NCI-H1105 (cell line): ENCODE results near the gene HOXC4.

Experiments used
- DNase-seq: peaks from one replicate; lab custom pipeline; 2025; lab: John Stamatoyannopoulos, UW

Gene HOXC4

DNA sequence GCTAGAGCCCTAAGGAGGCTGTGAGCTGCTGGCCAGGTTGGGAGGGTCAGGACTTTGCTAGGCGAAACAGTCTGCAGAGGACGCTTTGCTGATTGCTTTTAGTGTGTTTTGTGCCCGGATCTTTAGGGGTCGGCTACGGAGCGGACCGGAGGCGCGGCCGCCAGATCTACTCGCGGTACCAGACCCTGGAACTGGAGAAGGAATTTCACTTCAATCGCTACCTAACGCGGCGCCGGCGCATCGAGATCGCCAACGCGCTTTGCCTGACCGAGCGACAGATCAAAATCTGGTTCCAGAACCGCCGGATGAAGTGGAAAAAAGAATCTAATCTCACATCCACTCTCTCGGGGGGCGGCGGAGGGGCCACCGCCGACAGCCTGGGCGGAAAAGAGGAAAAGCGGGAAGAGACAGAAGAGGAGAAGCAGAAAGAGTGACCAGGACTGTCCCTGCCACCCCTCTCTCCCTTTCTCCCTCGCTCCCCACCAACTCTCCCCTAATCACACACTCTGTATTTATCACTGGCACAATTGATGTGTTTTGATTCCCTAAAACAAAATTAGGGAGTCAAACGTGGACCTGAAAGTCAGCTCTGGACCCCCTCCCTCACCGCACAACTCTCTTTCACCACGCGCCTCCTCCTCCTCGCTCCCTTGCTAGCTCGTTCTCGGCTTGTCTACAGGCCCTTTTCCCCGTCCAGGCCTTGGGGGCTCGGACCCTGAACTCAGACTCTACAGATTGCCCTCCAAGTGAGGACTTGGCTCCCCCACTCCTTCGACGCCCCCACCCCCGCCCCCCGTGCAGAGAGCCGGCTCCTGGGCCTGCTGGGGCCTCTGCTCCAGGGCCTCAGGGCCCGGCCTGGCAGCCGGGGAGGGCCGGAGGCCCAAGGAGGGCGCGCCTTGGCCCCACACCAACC, 23.9 kb upstream of the HOXC4 start:
- DNase-seq = no peak

DNA sequence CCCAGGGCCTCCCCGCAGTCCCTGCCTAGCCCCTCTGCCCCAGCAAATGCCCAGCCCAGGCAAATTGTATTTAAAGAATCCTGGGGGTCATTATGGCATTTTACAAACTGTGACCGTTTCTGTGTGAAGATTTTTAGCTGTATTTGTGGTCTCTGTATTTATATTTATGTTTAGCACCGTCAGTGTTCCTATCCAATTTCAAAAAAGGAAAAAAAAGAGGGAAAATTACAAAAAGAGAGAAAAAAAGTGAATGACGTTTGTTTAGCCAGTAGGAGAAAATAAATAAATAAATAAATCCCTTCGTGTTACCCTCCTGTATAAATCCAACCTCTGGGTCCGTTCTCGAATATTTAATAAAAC, 23.2 kb upstream of the HOXC4 start:
- DNase-seq = no peak

DNA sequence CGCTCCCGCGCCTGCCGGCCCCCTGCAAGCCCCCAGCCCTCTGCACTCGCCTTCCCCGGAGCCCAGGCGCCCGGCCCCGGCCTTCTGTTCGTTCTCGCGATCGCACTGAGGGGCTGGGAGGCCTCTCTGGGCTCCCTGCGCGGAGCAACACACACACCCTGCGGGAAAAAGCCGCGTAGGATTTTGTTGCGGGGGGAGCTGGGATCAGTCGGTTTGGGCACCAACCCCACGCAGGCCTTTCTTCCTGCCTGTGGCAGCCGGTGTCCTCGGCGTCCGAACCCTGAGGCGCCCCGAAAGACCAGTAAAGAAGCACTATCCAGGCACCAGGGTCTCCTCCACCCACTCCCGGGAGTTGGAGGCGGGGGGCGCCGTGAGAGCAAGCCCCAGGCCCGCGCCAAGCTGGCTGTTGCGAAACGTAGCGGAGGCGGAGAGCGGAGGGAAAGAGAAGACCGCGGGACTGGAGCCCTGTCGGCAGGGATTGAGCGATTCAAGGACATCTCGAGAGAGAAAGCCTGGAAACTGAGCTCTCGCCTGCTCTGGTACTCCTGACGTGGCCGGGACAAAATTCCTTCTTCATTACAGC, 22.7 kb upstream of the HOXC4 start:
- DNase-seq = no peak

DNA sequence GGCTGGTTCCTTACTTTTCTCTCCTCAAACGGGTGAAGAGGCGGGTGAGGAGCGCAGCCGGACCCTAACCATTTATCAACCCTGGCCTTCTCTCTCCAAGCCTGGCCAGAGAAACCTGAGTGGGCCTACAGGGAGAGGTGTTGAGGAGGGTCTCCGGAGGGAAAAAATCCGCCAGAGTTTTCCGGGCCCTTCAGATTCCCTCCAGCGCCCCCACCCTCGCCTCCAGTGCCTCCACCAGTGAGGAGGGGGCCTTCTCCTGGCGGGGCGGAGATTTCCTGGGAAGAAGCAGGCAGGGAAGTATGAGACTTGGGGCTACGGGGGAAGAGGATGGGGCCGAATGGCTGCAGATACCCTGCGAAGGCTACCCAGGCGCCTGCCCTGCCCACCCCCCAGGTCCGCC, 22.2 kb upstream of the HOXC4 start:
- no peak for DNase-seq

DNA sequence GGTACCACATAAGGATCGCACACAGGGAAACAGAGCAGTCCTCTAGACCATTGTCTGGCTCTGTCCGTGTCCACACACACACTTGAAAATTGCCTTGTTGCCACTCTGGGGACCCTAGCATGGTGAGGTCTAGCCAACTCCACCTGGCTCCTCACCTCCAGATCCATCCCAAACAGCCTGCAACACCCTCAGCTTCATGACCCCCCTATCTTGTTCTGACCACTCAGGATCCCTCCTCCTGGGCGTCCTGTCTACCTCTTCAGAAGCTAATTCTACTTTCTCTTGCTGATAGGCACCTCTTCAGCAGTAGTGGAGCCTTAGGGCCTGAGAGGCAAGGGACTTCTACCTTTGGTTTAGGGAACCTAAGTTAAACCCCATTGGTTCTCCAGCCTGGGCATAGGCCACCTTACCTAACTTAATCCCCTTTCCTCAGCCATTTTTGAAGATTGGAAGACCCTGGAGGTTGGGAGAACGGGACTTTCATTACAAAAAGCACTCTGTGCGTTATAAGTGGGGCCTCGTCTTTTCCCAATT, 21.5 kb upstream of the HOXC4 start:
- no peak for DNase-seq

DNA sequence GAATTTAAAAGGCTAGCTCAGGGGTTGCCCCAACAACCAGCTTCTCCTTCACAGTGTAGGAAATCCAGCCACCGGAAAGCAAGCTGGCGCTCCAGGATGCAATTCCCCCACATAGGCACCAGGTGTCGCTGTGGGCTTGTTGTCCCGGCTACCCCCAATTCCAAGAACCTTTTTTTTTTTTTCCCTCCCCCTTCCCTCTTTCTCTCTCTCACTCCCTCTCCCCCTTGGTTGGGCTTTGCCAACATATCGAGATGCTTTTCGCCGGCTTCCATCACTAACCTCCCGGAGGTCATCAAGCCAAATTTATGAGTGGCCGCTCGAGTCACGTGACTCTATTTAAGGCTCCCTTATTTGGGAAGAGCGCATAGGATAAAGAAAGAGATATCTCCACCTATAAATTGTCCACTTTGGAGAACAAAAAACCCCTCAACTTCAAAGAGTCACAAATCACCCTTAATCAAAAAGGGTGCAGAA, 21.0 kb upstream of the HOXC4 start, which contains the start of gene HOXC5:
TSS of gene HOXC5 (plus strand) at position 424 of the 474 bp plus-strand sequence. CDS start 73 bp downstream, outside the sequence.
- DNase-seq = peak; percentile 79

DNA sequence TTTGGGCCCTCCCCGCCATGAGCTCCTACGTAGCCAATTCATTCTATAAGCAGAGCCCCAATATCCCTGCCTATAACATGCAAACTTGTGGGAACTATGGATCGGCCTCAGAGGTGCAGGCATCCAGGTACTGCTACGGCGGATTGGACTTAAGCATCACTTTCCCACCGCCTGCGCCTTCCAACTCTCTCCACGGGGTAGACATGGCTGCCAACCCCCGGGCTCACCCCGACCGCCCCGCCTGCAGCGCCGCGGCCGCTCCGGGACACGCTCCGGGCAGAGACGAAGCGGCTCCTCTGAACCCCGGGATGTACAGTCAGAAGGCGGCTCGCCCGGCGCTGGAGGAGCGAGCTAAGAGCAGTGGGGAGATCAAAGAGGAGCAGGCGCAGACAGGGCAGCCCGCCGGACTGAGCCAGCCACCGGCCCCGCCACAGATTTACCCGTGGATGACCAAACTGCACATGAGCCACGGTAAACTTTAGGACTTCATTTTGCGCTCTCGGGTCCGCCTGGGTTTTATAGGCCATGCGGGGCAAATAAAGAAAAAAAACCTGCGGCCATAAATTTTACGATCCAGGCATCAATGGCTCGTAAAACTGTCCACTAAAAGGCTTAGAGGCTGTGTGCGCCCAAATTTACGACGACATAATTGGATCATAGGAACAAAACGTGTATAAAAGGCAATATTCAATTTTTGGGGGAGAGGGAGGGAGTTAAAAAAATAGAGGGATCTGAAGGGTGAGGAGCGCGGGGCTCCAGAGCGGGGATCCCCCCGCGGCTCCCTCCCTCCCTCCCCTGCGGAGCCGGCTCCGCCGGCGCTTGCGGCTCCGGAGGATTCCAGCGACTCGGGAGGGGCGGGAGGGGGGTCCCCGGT, 20.3 kb upstream of the HOXC4 start:
- peak; percentile 20 for DNase-seq

DNA sequence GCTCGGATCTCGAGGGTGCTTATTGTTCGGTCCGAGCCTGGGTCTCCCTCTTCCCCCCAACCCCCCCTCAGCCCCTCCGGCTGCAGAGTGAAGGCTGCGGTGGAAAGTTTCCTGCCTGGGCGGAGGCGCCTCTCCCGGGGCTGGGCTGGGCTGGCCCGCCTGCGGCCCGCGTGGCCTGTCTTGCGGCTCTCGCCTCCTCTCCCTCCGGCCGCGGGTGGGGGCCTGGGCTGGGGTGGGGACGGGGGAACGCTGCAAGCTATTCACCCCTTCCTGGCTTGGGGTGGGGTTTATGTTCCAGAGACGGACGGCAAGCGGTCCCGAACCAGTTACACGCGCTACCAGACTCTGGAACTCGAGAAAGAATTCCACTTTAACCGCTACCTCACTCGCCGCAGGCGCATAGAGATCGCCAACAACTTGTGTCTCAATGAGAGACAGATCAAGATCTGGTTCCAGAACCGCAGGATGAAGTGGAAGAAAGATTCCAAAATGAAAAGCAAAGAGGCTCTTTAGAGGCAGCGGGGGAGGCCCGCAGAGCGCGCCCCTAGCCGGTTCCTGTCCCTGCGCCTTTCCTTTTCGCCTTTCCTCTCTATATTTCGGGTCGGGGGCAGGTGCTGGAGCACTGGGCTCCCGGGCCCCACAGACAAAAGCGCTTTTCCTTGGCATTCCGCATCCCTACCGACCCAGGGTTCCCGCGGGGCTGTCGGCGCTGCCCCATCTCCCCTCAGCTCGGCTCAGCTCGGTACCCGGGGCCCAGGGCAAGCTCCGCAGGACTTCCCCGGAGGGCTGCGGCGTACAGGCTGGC, 19.5 kb upstream of the HOXC4 start:
- DNase-seq = no peak

DNA sequence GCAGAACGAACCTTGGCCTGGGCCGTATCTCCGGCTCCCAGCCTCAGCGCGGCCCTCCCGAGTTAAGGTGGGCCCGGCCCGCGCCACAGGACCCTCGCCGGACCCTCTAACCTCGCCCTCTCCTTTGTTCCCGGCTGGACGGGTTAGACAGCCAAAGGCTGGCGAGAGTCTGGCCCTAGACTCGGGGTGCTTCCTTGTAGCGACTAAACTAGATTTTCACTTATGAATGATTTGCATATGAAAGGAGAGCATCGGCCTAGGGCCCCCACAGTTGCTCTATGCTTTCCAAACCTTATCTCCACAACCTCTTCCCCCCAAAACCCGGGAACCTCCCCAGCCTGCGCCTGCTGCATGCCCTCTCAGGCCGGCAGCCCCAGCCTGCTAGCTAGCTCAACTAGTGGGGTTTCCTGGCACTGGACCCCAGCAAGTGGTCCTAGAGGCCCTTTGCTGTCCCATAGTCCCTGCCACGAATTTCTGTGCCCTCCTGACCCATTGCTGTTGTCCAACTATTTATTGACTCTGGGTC, 18.8 kb upstream of the HOXC4 start:
- no peak for DNase-seq

DNA sequence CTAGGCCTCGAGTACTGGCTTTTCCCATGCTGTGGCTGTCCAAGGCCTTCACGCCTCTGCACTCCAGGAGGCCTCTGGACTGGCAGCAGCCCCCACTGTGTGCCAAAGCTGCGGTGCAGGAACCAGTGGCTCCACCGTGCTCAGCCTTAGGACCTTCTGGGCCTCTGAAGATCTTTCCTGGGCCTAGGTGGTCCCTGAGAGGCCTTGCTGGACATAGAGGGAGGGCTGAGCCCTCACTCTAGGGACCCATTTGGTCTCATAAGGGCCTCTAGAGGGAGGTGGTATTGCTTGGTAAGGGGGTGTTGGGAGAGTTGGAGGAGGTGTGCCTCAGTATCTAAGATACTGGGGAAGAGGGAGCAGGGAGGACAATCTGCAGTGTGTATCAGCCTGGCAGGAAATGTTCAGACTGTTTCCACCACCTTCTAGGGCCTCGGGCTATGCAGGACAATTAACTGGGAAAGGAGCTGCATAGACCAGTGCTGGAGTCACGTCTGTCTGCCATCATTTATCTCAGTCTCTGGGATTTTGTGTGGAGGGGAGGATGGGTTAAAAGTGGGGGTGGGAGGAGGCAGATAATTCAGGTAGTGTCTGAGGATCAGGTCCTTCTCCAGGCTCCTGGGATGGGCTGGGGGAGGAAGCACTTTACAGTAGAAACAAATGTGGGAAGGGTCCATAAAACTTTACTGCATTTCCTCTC, 17.9 kb upstream of the HOXC4 start:
- no peak for DNase-seq

DNA sequence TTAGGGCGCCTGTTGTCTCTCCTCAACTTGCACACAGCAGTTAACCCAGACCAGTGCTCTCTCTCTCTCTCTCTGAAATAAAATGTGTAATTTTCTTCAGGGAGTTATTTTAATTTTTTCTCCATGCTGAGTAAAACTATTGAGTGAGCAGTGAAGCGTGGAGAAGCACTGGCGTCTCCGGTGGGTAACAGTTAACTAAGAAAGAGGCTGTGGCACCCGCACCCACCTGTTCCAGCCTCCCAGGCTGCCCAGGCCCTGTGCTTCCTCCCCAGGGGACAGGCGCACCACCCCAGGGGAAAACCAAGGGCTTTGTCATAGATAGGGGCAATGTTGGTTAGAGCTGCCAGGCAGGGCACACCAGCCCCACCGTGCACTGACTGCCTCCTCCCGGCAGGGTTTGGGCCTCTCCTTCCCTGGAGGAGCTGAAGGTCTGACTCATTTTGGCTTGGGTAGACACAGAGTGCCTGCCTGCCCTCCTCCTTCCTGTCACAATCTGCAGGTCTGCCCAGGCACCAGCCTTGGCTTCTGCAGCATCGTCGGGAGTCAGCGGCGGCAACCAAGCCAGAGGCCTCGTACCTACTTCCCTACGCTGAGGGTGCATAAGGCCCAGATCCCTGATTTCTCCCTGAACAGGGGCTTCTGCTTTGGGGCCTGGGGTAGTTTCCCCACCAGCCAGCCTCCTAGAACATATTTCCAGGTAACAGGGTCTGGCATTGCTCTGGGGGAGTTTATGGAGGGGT, 16.8 kb upstream of the HOXC4 start:
- DNase-seq = peak; percentile 51

DNA sequence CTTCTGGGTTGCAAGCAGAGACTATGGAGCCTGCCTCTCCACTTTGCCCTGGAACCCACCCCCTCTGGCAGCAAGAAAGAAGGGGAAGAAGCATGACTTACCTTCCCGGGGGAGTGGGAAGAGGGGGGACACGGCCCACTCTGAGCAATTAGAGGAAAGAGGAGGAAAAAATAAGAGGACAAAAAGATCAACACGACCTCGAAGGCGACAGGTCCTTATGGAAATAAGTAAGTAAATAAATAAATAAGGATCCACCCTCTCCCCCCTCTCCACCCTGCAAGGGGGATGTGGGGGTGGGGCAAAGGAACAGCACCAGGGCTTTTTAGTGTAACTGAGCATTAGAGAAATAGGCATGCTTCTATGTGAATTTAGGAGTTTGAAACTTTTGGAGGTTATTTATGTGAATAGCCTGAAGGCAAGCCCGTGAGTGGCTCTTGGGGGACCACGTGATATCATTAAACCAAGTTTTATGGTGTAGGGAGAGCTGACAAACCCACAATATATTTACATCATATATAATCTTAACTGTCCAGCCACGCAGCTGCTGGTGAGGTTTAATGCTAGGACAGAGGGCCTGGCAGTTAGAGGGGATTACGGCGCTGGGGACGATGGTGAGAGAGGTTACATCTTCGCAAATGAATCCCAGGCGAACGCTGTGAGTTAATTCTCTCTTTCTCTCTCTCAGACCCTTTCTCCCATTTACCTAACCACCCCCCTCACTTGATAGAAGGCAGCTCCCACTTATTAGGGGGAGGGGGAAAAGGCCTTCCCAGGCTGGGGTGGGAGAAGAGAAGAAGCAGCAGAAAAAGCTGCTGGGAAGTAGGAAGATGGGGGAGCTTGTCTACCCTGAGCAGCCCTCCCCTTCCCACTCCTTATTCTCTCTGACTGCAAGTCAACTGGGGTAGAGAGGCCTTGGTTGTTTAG, 16.0 kb upstream of the HOXC4 start:
- DNase-seq = no peak

DNA sequence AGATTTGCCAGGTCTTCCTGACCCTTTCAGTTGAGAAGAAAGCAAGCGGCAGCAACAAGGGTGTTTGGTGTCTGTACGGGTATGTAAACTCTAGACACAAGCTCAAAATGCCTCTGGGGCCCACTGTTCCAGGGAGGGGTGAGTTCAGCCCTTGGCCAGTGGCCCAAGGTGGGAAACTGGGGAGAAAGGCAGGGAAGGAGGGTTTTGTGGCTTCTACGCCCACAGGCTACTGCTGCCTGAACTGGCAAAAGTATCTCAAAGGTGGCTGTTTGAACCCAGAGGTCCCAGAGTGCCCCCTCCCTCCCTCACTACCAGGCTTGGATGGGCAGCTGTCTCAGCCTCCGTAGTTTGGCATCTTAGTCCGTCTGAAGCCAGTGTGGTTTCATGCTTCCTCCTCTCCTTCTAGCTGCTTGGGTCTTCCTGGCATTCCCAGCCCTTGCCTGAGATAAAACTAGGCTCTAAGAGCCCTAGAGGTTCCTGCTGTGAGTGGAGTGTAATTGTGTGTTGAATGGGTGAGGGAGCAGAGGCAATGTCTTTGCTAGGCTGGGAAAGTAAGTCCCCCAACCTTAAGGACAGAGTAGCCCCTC, 15.3 kb upstream of the HOXC4 start:
- DNase-seq = no peak

DNA sequence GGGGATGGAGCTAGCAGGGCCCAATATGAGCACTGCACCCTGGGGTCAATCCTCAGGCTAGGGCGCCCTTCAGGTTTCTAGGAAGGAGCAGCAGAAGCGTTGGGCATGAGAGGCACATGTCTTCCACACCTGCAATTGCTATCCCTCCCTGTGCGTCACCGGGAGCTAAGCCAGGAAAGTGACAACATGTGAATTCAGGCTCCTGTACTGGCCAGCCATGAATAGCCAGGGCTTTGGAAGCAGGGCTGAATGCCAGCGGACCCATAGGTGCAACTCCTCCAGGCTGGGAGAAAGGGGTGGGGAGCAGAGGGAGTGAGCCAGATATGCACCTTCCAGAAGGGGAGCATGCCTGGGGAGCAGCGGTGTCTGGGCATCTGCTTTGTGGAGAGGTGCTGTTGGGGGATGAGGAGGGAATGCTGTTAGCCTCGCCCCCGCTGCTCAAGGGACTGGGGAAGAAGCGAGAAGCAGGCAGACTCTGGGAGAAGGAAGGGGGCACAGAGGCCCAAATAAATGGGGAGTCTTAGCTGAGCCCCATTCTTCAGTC, 14.7 kb upstream of the HOXC4 start:
- DNase-seq = no peak

DNA sequence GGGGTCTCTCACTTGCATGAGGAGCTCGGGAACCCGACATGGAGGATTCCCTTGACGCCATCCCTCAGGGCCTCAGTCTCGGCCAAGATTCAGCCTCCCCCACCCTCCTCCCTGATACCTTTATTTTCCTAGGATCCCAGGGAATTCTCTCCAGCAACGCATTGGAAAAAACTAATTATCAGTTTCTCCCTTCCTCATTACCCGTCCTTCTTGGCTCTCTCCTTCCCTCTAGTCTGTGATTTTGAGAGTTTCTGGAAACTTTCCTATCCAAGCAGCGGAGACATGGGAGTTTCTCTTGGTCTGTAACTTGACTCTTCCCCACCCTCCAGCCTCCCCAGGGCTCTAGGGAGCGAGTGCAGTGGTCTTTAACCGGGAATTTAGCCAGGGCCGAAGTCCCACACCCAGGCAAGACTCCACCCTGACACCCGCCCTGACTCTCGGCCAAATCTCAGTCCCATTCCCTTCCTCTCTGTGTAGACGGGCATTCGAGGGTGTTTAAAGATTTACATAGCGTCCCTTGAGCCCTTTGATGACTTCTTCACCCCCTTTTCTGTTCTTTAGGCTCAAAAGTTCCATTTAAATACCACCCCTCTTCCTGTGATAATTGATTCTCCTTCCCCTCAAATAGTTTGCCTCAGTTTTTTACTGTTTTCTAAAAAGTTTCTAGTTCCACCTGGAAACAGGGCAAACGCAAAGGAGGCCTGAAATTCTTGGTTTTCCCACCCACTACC, 14.1 kb upstream of the HOXC4 start:
- no peak for DNase-seq

DNA sequence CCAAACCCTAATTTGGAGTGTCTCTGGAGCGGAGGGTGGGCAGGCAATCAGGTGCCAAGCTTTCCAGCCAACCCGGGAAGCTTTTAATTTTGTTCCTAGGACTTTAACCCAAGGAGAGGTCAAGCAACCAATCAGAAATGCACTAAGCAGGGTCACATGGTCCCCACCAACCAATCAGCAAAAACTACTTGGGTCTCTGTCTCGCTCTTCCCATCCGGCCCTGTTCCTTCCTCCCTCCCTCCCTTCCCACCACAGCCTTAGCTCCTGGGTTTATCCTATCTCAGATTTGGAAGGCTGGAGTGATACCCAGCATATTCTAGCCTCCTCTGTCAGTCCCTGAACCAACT, 13.5 kb upstream of the HOXC4 start:
- DNase-seq = no peak

DNA sequence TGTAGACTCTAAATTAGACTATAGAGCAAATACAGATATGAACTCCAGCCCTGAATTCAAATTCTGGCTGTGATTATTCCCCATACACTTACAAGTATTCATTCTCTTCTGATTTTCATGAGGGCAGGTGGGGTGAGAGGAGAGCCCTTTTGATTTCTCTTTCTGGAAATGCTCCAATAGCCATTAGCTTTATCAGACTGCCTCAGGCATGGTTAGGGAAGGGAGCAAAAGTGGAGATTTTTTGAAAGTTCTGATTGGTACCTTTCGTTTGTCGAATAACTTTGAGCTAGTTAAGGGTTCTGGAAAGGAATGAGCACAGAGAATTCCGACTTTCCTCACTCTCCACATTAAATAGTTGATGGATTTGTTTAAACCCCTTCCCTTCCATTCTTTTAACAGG, 13.0 kb upstream of the HOXC4 start:
- no peak for DNase-seq
